Measurements from ENCODE around the gene PHYKPL. TPM values are rescaled to one million over a fixed set of nuclear protein-coding genes. Genes with fewer than 3 reads are reported as not detected.

PHYKPL gene
- total RNA-seq, 2 donors from 2014 or later: 22.8 to 34.5 TPM

GRCh38 chr5:178222292-178222691 is 10.3 kb downstream of the PHYKPL start:
- no peaks in the 10 kb centered on the region for H3K27me3 ChIP-seq
- H3K4me3 ChIP-seq: no peak overlapping the region
- H3K9me3 ChIP-seq: no peaks in the 10 kb centered on the region
- H3K27ac ChIP-seq: no peak overlapping the region
- no peak for TF ChIP-seq CTCF (IDR thresholded peaks at IDR 0.05)
- peaks cover 27% of the 10 kb centered on the region for H3K36me3 ChIP-seq
- no peak for DNase-seq (ENCODE audit: low spot score)
- peaks cover 0 to 4% of the 10 kb centered on the region in 2 donors for H3K4me1 ChIP-seq

GRCh38 chr5:178221853-178222252 is 10.7 kb downstream of the PHYKPL start:
- no peak overlapping the region for H3K27ac ChIP-seq
- peaks cover 24% of the 10 kb centered on the region for H3K36me3 ChIP-seq
- H3K27me3 ChIP-seq: no peaks in the 10 kb centered on the region
- no peak for DNase-seq (ENCODE audit: low spot score)
- H3K4me3 ChIP-seq: no peak overlapping the region
- no peak for TF ChIP-seq CTCF (IDR thresholded peaks at IDR 0.05)
- H3K4me1 ChIP-seq: peaks cover 0 to 4% of the 10 kb centered on the region in 2 donors
- no peaks in the 10 kb centered on the region for H3K9me3 ChIP-seq

- Histone ChIP-seq H3K36me3 (peaks cover 29% of the 10 kb centered on the region), H3K27me3 (no peaks in the 10 kb centered on the region), H3K27ac (no peak overlapping the region), H3K4me3 (no peak overlapping the region), H3K9me3 (no peaks in the 10 kb centered on the region), H3K4me1 (peaks cover 0 to 4% of the 10 kb centered on the region in 2 donors)
- no peak for TF ChIP-seq CTCF (IDR thresholded peaks at IDR 0.05)
- no peak for DNase-seq (ENCODE audit: low spot score)
Observed at GRCh38 chr5:178221282-178221681, 11.3 kb downstream of the PHYKPL start.

GRCh38 chr5:178218827-178219226 is 13.8 kb downstream of the PHYKPL start:
- no peak for DNase-seq (ENCODE audit: low spot score)
- H3K9me3 ChIP-seq: no peaks in the 10 kb centered on the region
- no peak overlapping the region for H3K27ac ChIP-seq
- H3K4me3 ChIP-seq: no peak overlapping the region
- H3K4me1 ChIP-seq: peaks cover 0 to 2% of the 10 kb centered on the region in 2 donors
- no peaks in the 10 kb centered on the region for H3K27me3 ChIP-seq
- no peak for TF ChIP-seq CTCF (IDR thresholded peaks at IDR 0.05)
- peaks cover 48% of the 10 kb centered on the region for H3K36me3 ChIP-seq

GRCh38 chr5:178218237-178218776 is 14.3 kb downstream of the PHYKPL start:
- no peak overlapping the region for H3K4me3 ChIP-seq

More at GRCh38 chr5:178218237-178218776, 14.3 kb downstream of the PHYKPL start:
- Histone ChIP-seq H3K36me3 (peaks cover 53% of the 10 kb centered on the region), H3K27ac (no peak overlapping the region), H3K9me3 (no peaks in the 10 kb centered on the region), H3K27me3 (no peaks in the 10 kb centered on the region), H3K4me1 (no peaks in the 10 kb centered on the region)
- no peak for DNase-seq (ENCODE audit: low spot score)
- TF ChIP-seq CTCF (IDR thresholded peaks at IDR 0.05): no peak

All from right atrium auricular region (tissue), 2 donors.